ENCODE measurements around the gene PMEL. TPM values are rescaled to one million over a fixed set of nuclear protein-coding genes. Genes with fewer than 3 reads are reported as not detected.
"Not testable (repeated sequence)": the region's sequence is repeated elsewhere in the genome, so short reads cannot be mapped to it uniquely, and the experiment has no call there.

Gene PMEL
- total RNA-seq, 5 donors from 2014 or later (not counting 1 experiment from before 2014, with no cell fraction given), result 0.20 TPM; not detected in 4

DNA sequence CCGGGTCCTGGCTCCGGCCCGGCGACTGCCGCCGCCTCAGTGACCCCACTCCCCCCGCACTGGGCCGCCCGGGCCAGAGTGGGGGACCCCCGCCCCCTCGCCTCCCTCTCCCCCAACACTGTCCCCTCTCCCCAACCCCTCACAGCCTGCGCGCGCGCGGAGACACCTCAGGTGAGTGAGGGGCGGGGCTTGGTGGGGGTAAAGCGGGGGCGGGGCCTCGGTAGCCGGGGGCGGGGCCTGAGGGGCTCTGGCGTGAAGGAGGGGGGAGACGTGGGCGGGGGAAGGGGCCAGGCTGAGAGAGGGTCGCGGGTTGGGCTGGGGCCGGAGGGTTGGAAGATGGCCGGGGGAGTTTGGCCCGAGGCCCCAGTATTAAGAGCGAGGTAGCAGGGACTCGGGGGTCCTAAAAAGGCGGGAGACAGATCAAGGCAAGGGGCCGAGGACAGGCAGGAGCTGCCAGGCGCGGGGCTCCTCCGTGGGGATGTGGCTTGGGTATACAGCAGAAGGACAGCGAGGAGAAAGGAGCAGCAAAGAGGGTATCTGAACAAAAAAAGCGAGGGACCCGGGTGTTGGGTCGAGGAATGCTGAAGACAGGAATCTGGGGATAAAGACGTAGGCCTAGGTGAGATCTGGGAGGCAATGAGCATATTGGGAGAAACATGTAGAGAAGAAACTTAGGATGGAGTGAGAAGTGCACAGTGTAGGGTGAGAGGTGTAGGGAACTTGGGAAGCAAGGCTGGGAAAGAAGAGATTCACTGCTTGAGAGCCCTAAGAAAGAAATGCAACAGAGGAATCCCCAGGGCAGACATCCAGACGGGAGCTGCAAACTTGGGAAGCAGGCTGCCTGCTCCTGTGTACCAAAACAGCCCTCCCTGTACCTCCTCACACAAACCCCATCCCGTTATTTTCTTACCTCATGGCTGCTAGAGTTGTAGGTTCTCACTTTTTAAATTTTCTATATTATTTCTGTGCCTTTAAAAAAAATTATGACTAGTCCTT is 42.0 kb upstream of the PMEL start:
- Histone ChIP-seq H3K36me3 (ENCODE audit: control insufficient read depth in 2 of 2, extremely low read depth in 1 of 2, insufficient read depth in 1 of 2, low read length in 1 of 2) (no peaks in the 10 kb centered on the region), H3K9me3 (no peaks in the 10 kb centered on the region), H3K27me3 (replicated peaks in 1 of 2; ENCODE audit: control insufficient read depth in 2 of 2, extremely low read depth in 1 of 2, insufficient read depth in 2 of 2, low read length in 1 of 2) (peaks cover 0 to 2% of the 10 kb centered on the region in 2 experiments), H3K4me1 (ENCODE audit: control insufficient read depth in 1 of 2, extremely low read depth in 1 of 2, insufficient read depth in 2 of 2, low read length in 2 of 2) (peaks cover 6 to 16% of the 10 kb centered on the region in 2 experiments), H3K27ac (ENCODE audit: low read length) (peak overlapping the region; percentile 45), H3K4me3 (ENCODE audit: control insufficient read depth in 1 of 2, extremely low read depth in 1 of 2, low read length in 1 of 2) (peak overlapping the region; percentile 58 to 82)
- ChIA-PET POLR2A (no interaction called here), CTCF (interaction anchor here (0.5 to 1.4 kb wide), 4 partner anchors 26 to 96 kb away, joined by 3 to 6 read pairs (median 4); partner anchors contain the start of genes PA2G4 (in 1 of the 2), PYM1 (in 1 of the 2) and RAB5B (in 1 of the 2))
- peak overlapping the region; percentile 83 to 90 (median 85) for H3K4me3 Mint-ChIP-seq
- no peaks in the 10 kb centered on the region for H3K27me3 Mint-ChIP-seq
- H3K9me3 Mint-ChIP-seq, result no peaks in the 10 kb centered on the region
- DNase-seq, result peak; percentile 12 to 79 (median 59)
- peaks cover 21 to 26% (median 24%) of the 10 kb centered on the region in 3 donors for H3K4me1 Mint-ChIP-seq
- H3K36me3 Mint-ChIP-seq, result peaks cover 3% of the 10 kb centered on the region
- peak; percentile 83 to 90 (median 86) for ATAC-seq (replicated peaks in 1 of 4)
- WGBS (ENCODE audit: insufficient coverage), result 11% methylated on average over 21 of the region's 44 CpGs
- H3K27ac Mint-ChIP-seq, result peak overlapping the region; percentile 85 to 92

DNA sequence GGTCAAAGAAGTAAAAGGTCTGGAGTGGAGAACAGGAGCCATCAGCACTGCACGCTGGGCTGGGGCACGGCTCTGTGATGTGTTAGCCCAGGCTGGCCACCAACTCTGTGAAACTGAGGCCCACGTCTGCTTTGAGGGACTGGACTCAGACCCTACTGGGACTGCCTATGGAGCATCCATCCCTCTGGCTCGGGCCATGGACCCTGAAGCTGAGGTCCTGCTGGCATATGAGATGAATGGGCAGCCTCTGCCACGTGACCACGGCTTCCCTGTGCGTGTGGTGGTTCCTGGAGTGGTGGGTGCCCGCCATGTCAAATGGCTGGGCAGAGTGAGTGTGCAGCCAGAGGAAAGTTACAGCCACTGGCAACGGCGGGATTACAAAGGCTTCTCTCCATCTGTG is 38.4 kb upstream of the PMEL start:
- Histone ChIP-seq H3K4me1 (ENCODE audit: control insufficient read depth in 1 of 2, extremely low read depth in 1 of 2, insufficient read depth in 2 of 2, low read length in 2 of 2) (peaks cover 6 to 16% of the 10 kb centered on the region in 2 experiments), H3K9me3 (no peaks in the 10 kb centered on the region), H3K4me3 (ENCODE audit: control insufficient read depth in 1 of 2, extremely low read depth in 1 of 2, low read length in 1 of 2) (no peak overlapping the region), H3K27me3 (replicated peaks in 1 of 2; ENCODE audit: control insufficient read depth in 2 of 2, extremely low read depth in 1 of 2, insufficient read depth in 2 of 2, low read length in 1 of 2) (peaks cover 0 to 2% of the 10 kb centered on the region in 2 experiments), H3K27ac (ENCODE audit: low read length) (no peak overlapping the region), H3K36me3 (ENCODE audit: control insufficient read depth in 2 of 2, extremely low read depth in 1 of 2, insufficient read depth in 1 of 2, low read length in 1 of 2) (no peaks in the 10 kb centered on the region)
- Mint-ChIP-seq H3K27me3 (no peaks in the 10 kb centered on the region), H3K9me3 (no peaks in the 10 kb centered on the region), H3K36me3 (no peaks in the 10 kb centered on the region), H3K27ac (peak overlapping the region in 1 of 2 donors; percentile 47), H3K4me1 (peaks cover 26 to 29% (median 27%) of the 10 kb centered on the region in 3 donors), H3K4me3 (no peak overlapping the region)
- WGBS (ENCODE audit: insufficient coverage), result 92% methylated on average over 10 of the region's 10 CpGs
- POLR2A ChIA-PET, result interaction anchor here in 1 of 2 donors (0.5 kb wide), 1 partner anchor 623 kb away, joined by 3 read pairs; no protein-coding TSS in a partner anchor
- ATAC-seq (replicated peaks in 1 of 4), result no peak
- CTCF ChIA-PET, result interaction anchor here in 1 of 2 donors (0.6 kb wide), 1 partner anchor 24 kb away, joined by 15 read pairs; no protein-coding TSS in a partner anchor
- DNase-seq, result no peak

DNA sequence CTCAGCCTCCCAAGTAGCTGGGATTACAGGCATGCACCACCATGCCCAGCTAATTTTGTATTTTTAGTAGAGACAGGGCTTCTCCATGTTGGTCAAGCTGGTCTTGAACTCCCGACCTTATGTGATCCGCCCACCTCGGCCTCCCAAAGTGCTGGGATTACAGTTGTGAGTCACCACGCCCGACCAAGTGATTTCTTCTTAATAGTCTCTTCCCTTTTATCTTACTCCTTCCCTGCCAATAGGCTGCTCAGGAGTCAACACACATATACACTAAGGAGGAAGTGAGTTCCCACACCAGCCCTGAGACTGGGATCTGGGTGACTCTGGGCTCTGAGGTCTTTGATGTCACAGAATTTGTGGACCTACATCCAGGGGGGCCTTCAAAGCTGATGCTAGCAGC is 37.5 kb upstream of the PMEL start:
- H3K27me3 ChIP-seq (replicated peaks in 1 of 2; ENCODE audit: control insufficient read depth in 2 of 2, extremely low read depth in 1 of 2, insufficient read depth in 2 of 2, low read length in 1 of 2); H3K9me3 ChIP-seq; H3K9me3 Mint-ChIP-seq; H3K4me3 ChIP-seq (ENCODE audit: control insufficient read depth in 1 of 2, extremely low read depth in 1 of 2, low read length in 1 of 2); H3K4me3 Mint-ChIP-seq; H3K27me3 Mint-ChIP-seq; H3K36me3 ChIP-seq (ENCODE audit: control insufficient read depth in 2 of 2, extremely low read depth in 1 of 2, insufficient read depth in 1 of 2, low read length in 1 of 2); POLR2A ChIA-PET; ATAC-seq (replicated peaks in 1 of 4); CTCF ChIA-PET; DNase-seq; H3K27ac ChIP-seq (ENCODE audit: low read length); H3K36me3 Mint-ChIP-seq: not testable (repeated sequence)
- WGBS (ENCODE audit: insufficient coverage), result 91% methylated on average over 4 of the region's 5 CpGs
- Mint-ChIP-seq H3K27ac (peak overlapping the region in 1 of 2 donors; percentile 22), H3K4me1 (peaks cover 22 to 25% (median 22%) of the 10 kb centered on the region in 3 donors)
- H3K4me1 ChIP-seq (ENCODE audit: control insufficient read depth in 1 of 2, extremely low read depth in 1 of 2, insufficient read depth in 2 of 2, low read length in 2 of 2), result peaks cover 6 to 16% of the 10 kb centered on the region in 2 experiments

DNA sequence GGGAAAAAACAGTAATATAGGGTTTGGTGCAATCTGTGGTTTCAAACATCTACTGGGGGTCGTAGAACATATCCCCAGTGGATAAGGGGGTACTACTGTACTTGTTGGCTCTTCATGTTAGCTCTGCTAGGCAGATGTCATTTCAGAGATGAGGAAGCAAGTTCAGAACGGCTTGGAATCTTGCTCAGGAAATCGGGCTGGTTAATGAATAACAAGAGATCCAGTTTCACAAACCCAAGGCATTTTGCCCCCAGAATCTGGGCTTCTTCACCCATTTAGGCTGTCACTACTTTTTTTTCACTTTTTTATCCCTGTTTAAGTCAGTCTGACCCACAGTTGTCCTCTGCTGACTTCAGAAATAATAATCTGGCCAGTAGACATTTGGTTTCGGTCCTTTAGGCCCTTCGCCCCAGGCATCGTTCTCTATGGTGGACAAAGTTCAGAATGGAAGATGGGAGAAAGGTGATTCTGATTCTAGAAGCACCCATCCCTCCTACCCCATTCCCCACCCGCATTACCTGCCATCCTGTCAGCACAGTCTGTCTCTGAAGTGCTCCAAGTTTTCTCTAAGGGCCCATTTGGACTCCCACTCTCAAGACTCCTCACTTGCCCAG is 35.8 kb upstream of the PMEL start:
- Mint-ChIP-seq H3K27me3 (peaks cover 0 to 9% of the 10 kb centered on the region in 2 donors), H3K4me1 (peaks cover 20 to 25% (median 22%) of the 10 kb centered on the region in 3 donors), H3K4me3 (no peak overlapping the region), H3K27ac (no peak overlapping the region), H3K36me3 (no peaks in the 10 kb centered on the region), H3K9me3 (no peaks in the 10 kb centered on the region)
- DNase-seq (no peak), ATAC-seq (replicated peaks in 1 of 4) (no peak)
- ChIA-PET POLR2A (no interaction called here), CTCF (no interaction called here)
- Histone ChIP-seq H3K4me3 (ENCODE audit: control insufficient read depth in 1 of 2, extremely low read depth in 1 of 2, low read length in 1 of 2) (no peak overlapping the region), H3K4me1 (ENCODE audit: control insufficient read depth in 1 of 2, extremely low read depth in 1 of 2, insufficient read depth in 2 of 2, low read length in 2 of 2) (peaks cover 0 to 13% of the 10 kb centered on the region in 2 experiments), H3K27me3 (replicated peaks in 1 of 2; ENCODE audit: control insufficient read depth in 2 of 2, extremely low read depth in 1 of 2, insufficient read depth in 2 of 2, low read length in 1 of 2) (peaks cover 0 to 22% of the 10 kb centered on the region in 2 experiments), H3K36me3 (ENCODE audit: control insufficient read depth in 2 of 2, extremely low read depth in 1 of 2, insufficient read depth in 1 of 2, low read length in 1 of 2) (no peaks in the 10 kb centered on the region), H3K27ac (ENCODE audit: low read length) (no peak overlapping the region), H3K9me3 (no peaks in the 10 kb centered on the region)
- WGBS (ENCODE audit: insufficient coverage), result 68% methylated on average over 3 of the region's 7 CpGs

DNA sequence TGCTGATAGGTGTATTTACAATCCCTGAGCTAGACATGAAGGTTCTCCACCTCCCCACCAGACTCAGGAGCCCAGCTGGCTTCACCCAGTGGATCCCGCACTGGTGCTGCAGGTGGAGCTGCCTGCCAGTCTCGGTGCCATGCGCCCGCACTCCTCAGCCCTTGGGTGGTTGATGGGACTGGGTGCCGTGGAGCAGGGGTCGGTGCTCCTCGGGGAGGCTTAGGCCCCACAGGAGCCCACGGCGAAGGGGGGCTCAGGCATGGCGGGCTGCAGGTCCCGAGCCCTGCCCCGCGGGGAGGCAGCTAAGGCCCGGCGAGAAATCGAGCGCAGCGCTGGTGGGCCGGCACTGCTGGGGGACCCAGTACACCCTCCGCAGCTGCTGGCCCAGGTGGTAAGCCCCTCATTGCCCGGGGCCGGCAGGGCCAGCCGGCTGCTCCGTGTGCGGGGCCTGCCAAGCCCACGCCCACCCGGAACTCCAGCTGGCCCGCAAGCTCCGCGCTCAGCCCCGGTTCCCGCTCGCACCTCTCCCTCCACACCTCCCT is 34.2 kb upstream of the PMEL start:
- ATAC-seq (replicated peaks in 1 of 4); H3K36me3 ChIP-seq (ENCODE audit: control insufficient read depth in 2 of 2, extremely low read depth in 1 of 2, insufficient read depth in 1 of 2, low read length in 1 of 2): not testable (repeated sequence)

DNA sequence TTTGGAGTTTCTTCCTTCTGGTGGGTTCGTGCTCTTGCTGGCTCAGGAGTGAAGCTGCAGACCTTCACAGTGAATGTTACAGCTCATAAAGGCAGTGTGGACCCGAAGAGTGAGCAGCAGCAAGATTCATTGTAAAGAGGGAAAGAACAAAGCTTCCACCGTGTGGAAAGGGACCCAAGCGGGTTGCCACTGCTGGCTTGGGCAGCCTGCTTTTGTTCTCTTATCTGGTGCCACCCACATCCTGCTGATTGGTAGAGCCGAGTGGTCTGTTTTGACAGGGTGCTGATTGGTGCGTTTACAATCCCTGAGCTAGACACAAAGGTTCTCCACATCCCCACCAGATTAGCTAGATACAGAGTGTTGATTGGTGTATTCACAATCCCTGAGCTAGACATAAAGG is 33.7 kb upstream of the PMEL start:
- ATAC-seq (replicated peaks in 1 of 4); H3K27me3 Mint-ChIP-seq; H3K9me3 ChIP-seq; H3K27ac ChIP-seq (ENCODE audit: low read length); H3K36me3 Mint-ChIP-seq; H3K36me3 ChIP-seq (ENCODE audit: control insufficient read depth in 2 of 2, extremely low read depth in 1 of 2, insufficient read depth in 1 of 2, low read length in 1 of 2); DNase-seq; POLR2A ChIA-PET; H3K9me3 Mint-ChIP-seq; H3K4me3 ChIP-seq (ENCODE audit: control insufficient read depth in 1 of 2, extremely low read depth in 1 of 2, low read length in 1 of 2); H3K4me3 Mint-ChIP-seq: not testable (repeated sequence)
- peak overlapping the region in 1 of 2 donors; percentile 16 for H3K27ac Mint-ChIP-seq
- no CpG with 5 or more reads among the region's 6 CpGs for WGBS (ENCODE audit: insufficient coverage)
- CTCF ChIA-PET, result interaction anchor here in 1 of 2 donors (0.6 kb wide), 1 partner anchor 46 kb away, joined by 3 read pairs; no protein-coding TSS in a partner anchor
- peaks cover 21 to 24% (median 22%) of the 10 kb centered on the region in 3 donors for H3K4me1 Mint-ChIP-seq
- peaks cover 0 to 16% of the 10 kb centered on the region in 2 experiments for H3K4me1 ChIP-seq (ENCODE audit: control insufficient read depth in 1 of 2, extremely low read depth in 1 of 2, insufficient read depth in 2 of 2, low read length in 2 of 2)
- peaks cover 0 to 22% of the 10 kb centered on the region in 2 experiments for H3K27me3 ChIP-seq (replicated peaks in 1 of 2; ENCODE audit: control insufficient read depth in 2 of 2, extremely low read depth in 1 of 2, insufficient read depth in 2 of 2, low read length in 1 of 2)

More for the DNA sequence above, 34.2 kb upstream of the PMEL start:
- H3K27ac ChIP-seq (ENCODE audit: low read length); POLR2A ChIA-PET; H3K4me3 ChIP-seq (ENCODE audit: control insufficient read depth in 1 of 2, extremely low read depth in 1 of 2, low read length in 1 of 2); H3K9me3 Mint-ChIP-seq; H3K27ac Mint-ChIP-seq; H3K4me3 Mint-ChIP-seq; H3K27me3 Mint-ChIP-seq; H3K36me3 Mint-ChIP-seq; H3K9me3 ChIP-seq; DNase-seq: not testable (repeated sequence)
- peaks cover 0 to 24% of the 10 kb centered on the region in 2 experiments for H3K27me3 ChIP-seq (replicated peaks in 1 of 2; ENCODE audit: control insufficient read depth in 2 of 2, extremely low read depth in 1 of 2, insufficient read depth in 2 of 2, low read length in 1 of 2)
- peaks cover 21 to 24% (median 23%) of the 10 kb centered on the region in 3 donors for H3K4me1 Mint-ChIP-seq
- WGBS (ENCODE audit: insufficient coverage), result 95% methylated on average over 19 of the region's 33 CpGs
- CTCF ChIA-PET, result interaction anchor here in 1 of 2 donors (0.6 kb wide), 1 partner anchor 47 kb away, joined by 3 read pairs; no protein-coding TSS in a partner anchor
- peaks cover 0 to 16% of the 10 kb centered on the region in 2 experiments for H3K4me1 ChIP-seq (ENCODE audit: control insufficient read depth in 1 of 2, extremely low read depth in 1 of 2, insufficient read depth in 2 of 2, low read length in 2 of 2)

Measured in T-cell (primary cell).